22Rv1 (cell line): ENCODE data around the gene LHX3.

Experiments
- ZFX ChIP-seq: fragments of 450-650 bp; IDR thresholded peaks from 2 replicates; pipeline ENCODE4 v1.6.1; 2017; ENCODE audit warnings: antibody characterized with exemption, borderline replicate concordance
- TF ChIP-seq, protein P1 (sequence below): fragments of 450-650 bp; IDR thresholded peaks from 2 replicates; pipeline ENCODE4 v1.5.1; 2017; ENCODE audit warnings: mild to moderate bottlenecking

DNA sequence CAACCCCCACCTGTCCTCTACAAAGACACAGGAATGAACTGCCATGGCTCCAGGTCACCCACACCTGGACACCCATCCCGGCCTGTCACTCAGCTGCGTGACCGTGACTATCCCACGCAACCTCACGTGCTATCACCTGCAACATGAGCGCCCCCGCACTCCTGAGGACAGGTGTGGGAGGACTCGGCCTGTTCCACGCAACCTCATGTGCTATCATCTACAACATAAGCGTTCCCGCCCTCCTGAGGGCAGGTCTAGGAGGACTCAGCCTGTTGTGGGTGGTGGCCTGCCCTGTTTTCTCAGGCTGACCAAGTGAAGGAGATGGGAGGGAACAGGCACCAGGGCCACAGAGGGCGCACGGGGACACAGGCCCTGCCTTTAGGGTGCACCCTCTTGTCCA is 36.6 kb upstream of the LHX3 start:
- TF ChIP-seq, protein P1, sequence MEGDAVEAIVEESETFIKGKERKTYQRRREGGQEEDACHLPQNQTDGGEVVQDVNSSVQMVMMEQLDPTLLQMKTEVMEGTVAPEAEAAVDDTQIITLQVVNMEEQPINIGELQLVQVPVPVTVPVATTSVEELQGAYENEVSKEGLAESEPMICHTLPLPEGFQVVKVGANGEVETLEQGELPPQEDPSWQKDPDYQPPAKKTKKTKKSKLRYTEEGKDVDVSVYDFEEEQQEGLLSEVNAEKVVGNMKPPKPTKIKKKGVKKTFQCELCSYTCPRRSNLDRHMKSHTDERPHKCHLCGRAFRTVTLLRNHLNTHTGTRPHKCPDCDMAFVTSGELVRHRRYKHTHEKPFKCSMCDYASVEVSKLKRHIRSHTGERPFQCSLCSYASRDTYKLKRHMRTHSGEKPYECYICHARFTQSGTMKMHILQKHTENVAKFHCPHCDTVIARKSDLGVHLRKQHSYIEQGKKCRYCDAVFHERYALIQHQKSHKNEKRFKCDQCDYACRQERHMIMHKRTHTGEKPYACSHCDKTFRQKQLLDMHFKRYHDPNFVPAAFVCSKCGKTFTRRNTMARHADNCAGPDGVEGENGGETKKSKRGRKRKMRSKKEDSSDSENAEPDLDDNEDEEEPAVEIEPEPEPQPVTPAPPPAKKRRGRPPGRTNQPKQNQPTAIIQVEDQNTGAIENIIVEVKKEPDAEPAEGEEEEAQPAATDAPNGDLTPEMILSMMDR = no peak
- no peak for TF ChIP-seq ZFX
